NCI-H187 treated with DMSO at 0.1 percent for 48 hours (cell line): ENCODE measurements around the gene DNAH5.

Experiments
- DNase-seq: peaks from one replicate; lab custom pipeline; 2025; lab: John Stamatoyannopoulos, UW

The DNAH5 gene

GRCh38 chr5:13934921-13935320, 9.6 kb downstream of the DNAH5 start:
- no peak for DNase-seq

GRCh38 chr5:13934125-13934524, 10.4 kb downstream of the DNAH5 start:
- DNase-seq: no peak

DNA sequence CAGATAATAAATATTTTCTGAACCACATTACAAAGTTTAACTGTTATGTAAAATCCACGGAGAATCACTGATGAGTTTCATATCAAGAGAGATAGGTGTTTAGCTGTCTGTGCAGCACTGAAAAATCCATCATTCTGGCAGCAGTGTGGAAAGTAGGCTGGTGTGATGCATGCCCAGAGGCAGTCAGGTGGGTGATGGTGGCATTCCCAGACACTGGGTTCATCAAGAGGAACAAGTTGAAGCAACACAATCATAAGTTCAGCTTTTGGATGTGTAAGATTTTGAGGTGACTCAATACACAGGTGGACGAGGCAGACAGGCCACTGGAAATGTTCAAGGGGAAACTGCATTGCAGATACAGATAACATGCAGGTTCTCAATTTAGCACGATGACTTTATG, 11.9 kb downstream of the DNAH5 start:
- DNase-seq: no peak

DNA sequence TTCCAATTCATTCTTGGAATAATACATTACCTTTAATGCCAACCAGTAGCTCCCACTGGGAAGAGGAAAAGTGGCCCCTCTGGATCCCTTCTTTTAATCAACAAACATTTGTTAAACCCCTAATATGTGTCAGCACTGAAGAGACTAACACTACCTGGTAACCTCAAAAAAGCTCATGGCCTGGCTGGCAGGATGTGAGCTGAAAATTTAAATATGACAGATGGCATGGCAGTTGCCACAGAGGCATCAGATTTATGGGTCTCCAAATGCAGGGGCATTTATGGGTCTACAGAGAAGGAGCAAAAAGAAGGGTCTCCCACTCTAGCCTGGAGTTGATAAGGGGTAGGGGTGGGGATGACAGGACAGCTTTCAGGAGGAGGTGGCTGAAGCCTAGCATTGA, 12.5 kb downstream of the DNAH5 start:
- DNase-seq: no peak

DNA sequence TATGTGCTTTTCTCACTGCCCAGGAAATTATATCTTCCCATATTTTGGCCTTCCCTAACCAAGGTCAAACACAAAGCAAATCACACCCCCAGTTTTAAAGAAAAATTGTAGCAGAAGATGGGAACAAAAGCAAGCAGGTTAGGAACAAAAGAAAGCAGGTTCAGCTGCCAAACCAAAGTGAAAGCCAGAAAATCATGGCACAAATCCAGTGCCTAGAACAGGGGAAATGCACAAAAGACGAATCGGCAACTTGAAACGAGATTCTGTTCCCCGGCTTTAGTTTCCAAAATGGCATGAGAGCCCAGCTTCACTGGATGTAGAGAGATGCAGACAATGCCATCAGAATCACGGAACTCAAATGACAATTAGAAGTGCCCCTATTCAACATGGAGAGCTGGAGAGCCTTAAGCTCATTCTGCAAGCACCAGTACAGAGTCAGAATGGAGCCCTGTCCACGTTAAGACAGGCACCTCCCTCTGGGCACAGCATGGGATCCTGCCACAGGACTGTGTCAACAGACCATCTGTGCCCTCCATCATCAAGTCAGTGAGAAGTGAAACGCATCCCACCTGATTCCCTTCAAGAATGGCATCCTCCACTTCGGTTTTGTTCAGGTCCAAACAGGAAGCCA, 13.8 kb downstream of the DNAH5 start:
- no peak for DNase-seq

DNA sequence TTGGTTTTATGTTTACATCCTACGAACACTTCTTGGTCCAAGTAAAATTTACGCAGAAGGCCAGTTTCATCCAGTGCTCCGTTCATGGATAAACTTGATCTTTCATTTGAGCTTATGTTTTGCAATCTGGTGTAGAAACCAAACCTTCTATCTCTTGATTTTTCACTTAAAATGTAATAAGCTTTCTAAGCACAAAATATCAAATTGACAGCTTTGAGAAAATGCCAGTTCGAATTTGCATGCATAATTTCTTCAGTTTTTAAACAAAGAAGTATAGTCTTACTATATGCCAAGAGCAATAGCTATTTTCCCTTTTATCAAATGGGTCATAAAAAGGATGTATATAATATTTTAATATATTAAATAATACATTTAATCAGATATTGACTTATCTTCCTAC, 17.8 kb downstream of the DNAH5 start:
- DNase-seq: no peak

GRCh38 chr5:13921578-13921977, 22.9 kb downstream of the DNAH5 start:
- DNase-seq: no peak

DNA sequence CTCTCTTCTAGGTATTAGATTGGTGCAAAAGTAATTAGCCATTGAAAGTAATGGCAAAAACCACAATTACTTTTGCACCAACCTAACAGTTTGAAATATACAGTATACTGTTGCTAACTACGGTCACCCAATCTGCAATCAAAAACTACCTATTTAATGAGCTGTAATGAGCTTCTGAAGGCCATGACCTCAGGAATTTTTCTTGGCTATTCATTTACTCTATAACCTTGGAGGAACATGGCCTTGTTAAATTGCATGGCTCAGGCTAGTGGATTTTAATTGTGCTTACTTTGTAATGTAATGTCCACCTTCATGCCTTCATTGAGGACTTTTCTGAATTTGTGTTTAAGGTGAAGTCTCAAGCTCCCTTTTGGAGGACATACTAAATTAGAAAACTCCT, 24.7 kb downstream of the DNAH5 start:
- DNase-seq: no peak

- no peak for DNase-seq
Observed at GRCh38 chr5:13919087-13919486, 25.4 kb downstream of the DNAH5 start.

DNA sequence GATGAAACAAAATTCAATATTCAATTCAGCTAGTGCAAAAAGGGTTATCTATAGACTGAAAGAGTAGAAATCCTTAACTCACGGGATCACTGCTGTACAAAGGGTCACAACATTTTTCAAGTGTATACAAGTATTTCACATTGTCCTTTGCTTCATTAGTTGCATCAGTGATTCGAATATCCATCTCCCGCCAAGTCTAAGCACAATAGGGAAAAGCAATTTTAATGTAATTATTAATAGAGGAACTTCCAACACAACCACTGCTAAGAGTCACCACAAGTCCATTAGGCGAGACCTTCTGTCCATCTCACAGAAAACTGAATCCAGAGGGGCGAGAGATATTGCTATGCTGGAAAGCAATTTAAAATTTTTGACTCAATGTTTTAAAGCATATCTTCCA, 27.4 kb downstream of the DNAH5 start:
- no peak for DNase-seq

- DNase-seq: no peak
Observed at GRCh38 chr5:13913962-13914361, 30.5 kb downstream of the DNAH5 start.

DNA sequence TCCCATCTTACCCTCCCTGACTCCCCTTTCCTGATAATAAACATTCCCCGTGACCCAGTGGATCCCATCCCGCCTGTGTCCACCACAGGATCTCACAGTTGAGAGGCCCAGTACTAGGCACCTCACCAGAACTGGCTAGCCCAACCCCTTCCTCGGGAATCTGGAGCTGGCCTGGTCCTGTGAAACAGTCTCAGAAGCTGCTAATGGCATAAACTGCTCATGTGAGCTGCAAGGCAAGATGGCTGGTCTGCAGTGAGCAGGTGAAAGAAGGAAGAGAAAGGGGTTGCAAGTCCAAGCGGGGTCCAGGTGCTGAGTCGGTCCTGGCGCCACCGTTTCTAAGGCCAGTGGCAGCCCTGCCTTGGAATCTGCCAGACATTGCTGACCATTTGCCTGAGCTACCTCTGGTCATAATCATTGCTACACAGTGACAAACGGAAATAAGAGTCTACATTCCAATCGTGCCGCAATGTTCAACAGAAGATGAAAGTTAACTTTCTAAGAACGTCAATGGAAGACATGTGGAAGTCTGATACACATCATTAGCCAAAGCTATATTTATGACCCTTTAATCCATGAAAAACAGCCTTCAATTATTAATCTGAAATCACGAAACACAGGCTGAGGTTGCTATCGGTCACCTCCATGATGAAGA, 33.7 kb downstream of the DNAH5 start:
- no peak for DNase-seq

DNA sequence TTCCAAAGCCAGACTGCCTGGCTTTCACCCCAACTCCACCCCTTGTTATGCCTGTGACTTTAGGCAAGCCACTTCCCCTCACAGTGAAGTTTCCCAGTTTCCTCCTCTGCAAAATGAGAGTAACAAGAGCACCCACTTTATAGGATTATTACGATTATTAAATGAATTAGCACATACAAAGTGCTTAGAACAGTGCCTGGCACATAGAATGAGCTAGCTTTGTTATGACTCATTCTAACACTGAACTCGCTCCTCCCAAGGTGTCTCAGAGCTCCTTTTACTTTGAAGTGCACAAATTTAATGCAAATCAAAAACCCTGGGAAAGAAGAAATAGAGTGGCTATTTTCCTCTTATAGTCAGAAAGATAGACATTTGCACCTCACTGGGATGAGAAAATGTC, 34.3 kb downstream of the DNAH5 start:
- DNase-seq: no peak

DNA sequence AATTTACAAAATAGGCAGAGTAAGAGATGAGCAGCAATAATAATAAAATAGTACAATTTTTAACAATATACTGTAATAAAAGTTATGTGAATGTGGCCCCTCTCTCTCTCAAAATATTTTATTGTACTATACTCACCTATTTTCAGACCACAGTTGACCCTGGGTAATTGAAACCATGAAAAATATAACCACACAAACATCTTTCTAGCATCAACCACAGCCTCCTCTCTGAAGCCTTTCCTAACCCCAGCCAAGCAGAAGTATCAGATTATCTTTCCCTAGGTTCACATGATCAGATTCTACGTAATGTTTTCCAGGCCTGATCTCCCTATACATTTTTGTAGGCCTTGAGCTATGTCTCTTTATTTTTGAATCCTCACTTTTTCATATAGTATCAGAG, 35.2 kb downstream of the DNAH5 start:
- no peak for DNase-seq

GRCh38 chr5:13898569-13898968, 45.9 kb downstream of the DNAH5 start:
- no peak for DNase-seq

DNA sequence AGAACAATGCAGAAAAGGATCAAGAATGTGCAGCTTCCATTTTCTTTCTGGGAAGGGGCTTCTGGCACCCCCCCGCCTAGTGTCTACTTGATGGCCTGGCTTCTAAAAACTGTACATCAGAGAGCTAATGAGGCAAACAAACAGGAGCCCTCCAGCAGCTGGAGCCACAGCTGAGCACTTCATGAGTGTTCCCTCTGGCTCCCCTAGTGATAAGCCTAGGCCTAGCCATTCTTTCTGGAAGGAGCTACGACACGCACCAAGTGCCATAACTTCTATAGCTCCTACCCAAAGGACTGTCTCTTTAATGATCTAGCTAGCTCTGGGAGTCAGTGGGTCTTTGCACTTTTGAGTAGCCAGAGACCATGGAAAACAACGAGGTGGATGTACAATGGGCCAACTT, 66.1 kb downstream of the DNAH5 start:
- DNase-seq: no peak

- DNase-seq: no peak
Observed at GRCh38 chr5:13866792-13867191, 77.7 kb downstream of the DNAH5 start.

DNA sequence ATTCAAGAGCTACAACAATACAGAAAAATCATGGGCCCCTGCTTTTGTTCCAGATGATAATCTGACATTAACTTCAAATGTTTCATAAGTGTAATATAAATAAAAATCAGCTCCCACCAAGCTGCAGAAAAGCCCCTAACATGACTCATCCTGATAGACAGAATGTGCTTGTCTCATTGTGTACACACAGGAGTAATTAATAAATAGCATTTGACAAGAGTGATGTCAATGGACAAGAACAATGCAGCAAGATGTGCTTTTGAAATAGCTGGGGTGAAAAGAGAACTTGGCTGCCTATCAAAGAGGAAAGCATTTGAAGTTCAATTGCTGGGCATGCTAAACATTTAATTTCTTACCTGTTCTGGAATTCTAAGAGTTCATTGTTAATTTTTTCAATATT, 79.2 kb downstream of the DNAH5 start:
- DNase-seq: no peak

GRCh38 chr5:13860146-13860545, 84.3 kb downstream of the DNAH5 start:
- DNase-seq: no peak

DNA sequence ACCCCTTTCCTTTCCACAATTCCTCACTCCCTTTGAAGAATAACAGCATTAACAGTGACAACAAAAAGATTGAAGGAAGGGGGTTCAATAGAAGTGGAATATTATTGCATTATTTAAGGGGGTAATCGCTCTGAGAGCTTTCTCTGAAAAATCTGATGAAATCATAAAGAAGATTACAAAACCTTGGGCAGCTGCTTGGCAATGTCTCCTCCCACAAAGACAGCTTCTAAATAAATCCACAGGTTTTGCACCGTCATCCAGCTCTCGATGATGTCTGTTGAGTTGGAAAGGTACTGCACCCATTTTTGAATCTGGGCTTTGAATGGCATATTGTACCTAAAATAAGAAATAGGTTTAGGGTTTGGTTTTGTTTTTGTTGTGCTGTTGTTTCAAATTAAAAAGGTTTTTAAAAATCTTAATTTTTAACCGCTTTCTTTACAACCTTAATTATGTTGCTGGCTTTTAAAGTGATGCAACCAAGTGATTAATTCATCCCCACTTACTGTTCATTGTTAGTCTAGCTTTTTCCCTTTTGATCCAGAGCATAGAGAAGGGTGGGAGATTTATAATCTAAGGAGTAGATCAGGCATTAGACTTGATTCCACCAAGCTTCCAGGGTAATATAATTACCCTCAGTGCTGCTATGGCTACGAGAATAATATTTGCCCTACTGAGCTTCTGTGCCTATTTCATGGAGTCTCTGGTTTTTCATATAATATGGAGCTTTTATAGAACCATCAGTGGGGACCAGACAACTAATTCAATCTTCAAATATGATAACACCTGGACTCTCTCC, 85.0 kb downstream of the DNAH5 start:
- no peak for DNase-seq

DNA sequence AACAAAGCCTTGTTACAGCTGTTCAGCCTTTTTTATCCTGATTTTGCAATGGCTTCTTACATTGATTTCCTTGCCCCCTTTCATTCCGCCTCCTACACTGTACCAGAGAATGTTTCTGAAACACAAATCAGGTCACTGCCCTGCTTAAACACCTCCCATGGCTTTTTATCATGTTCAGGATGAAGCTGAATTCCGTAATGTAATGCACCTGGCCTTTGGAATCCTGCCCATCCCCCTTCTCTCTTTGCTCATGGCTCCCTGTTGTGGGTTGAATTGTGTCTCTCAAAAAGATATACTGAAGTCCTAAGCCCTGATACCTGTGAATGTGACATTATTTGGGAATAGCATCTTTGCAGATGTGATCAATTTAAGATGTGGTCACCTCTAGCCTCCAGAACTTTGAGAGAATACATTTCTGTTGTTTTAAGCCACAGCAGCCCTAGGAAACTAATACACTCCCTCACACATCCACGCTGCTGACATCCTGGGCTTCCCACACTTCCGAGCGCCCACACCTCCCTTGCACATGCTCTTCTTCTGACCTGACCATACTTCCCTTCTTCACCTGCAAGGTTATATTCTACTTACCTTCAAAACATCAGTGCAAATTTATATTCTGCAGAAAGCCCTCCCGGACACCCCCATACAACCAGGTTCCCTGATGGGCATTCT, 101.2 kb downstream of the DNAH5 start:
- no peak for DNase-seq

DNA sequence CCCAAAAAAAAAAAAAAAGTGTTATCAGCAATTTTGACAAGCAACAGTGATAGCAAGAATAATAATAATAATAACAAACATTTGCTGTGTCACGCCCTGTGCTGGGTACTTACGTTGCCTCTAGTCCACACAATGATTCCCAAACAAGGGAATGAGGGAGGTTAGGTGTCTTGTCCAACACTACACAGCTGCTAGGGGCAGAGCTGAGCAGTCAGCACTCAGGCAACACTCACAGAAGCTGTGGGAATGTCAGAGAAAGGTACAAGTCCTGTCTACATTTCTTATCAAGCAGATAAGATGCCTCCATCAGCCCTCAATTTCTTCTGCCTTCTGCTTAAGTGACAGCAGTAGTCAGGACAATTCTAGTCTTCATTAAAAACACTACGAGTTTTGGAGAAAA, 111.0 kb downstream of the DNAH5 start:
- DNase-seq: no peak

GRCh38 chr5:13831351-13831750, 113.1 kb downstream of the DNAH5 start:
- DNase-seq: no peak
